ENCODE data around the gene COLEC11. TPM values are rescaled to one million over a fixed set of nuclear protein-coding genes. Genes with fewer than 3 reads are reported as not detected.

The COLEC11 gene
- total and polyA plus RNA-seq, 9 of the 15 experiments (the other 6 are each of a cell fraction or from before 2014, with no cell fraction given) = 0.32 to 4.3 (median 1.8) TPM

DNA sequence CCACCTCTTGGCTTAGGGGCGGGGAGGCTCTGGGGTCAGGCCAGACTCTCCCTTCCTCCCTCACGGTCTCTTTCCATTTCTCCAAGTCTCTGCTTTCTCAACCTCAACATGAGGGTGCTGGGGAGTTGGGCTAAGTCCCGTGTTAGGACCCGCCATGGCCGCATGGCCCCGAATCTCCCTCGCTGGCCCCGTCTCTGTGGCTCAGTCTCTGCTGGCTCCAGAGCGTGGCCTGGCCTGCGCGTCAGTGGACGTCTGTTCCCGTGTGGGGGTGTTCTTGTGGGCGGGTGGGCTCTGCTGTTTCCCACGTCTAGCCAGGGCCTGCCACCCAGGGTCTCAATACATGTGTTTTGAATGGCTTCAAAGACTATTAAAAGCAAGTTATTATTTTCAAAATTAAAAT is 75.5 kb downstream of the COLEC11 start (continued):
- TF ChIP-seq, protein P1, sequence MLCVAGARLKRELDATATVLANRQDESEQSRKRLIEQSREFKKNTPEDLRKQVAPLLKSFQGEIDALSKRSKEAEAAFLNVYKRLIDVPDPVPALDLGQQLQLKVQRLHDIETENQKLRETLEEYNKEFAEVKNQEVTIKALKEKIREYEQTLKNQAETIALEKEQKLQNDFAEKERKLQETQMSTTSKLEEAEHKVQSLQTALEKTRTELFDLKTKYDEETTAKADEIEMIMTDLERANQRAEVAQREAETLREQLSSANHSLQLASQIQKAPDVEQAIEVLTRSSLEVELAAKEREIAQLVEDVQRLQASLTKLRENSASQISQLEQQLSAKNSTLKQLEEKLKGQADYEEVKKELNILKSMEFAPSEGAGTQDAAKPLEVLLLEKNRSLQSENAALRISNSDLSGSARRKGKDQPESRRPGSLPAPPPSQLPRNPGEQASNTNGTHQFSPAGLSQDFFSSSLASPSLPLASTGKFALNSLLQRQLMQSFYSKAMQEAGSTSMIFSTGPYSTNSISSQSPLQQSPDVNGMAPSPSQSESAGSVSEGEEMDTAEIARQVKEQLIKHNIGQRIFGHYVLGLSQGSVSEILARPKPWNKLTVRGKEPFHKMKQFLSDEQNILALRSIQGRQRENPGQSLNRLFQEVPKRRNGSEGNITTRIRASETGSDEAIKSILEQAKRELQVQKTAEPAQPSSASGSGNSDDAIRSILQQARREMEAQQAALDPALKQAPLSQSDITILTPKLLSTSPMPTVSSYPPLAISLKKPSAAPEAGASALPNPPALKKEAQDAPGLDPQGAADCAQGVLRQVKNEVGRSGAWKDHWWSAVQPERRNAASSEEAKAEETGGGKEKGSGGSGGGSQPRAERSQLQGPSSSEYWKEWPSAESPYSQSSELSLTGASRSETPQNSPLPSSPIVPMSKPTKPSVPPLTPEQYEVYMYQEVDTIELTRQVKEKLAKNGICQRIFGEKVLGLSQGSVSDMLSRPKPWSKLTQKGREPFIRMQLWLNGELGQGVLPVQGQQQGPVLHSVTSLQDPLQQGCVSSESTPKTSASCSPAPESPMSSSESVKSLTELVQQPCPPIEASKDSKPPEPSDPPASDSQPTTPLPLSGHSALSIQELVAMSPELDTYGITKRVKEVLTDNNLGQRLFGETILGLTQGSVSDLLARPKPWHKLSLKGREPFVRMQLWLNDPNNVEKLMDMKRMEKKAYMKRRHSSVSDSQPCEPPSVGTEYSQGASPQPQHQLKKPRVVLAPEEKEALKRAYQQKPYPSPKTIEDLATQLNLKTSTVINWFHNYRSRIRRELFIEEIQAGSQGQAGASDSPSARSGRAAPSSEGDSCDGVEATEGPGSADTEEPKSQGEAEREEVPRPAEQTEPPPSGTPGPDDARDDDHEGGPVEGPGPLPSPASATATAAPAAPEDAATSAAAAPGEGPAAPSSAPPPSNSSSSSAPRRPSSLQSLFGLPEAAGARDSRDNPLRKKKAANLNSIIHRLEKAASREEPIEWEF (CRISPR knock-in tag; IDR thresholded peaks at IDR 0.05) = no peak
- TF ChIP-seq HEY1 (CRISPR knock-in tag; IDR thresholded peaks at IDR 0.05; ENCODE audit: borderline replicate concordance) = no peak
- TF ChIP-seq, protein P2, sequence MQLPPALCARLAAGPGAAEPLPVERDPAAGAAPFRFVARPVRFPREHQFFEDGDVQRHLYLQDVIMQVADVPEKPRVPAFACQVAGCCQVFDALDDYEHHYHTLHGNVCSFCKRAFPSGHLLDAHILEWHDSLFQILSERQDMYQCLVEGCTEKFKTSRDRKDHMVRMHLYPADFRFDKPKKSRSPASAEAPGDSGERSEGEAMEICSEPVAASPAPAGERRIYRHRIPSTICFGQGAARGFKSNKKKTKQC (CRISPR knock-in tag; IDR thresholded peaks at IDR 0.05) = no peak
- TF ChIP-seq, protein P3, sequence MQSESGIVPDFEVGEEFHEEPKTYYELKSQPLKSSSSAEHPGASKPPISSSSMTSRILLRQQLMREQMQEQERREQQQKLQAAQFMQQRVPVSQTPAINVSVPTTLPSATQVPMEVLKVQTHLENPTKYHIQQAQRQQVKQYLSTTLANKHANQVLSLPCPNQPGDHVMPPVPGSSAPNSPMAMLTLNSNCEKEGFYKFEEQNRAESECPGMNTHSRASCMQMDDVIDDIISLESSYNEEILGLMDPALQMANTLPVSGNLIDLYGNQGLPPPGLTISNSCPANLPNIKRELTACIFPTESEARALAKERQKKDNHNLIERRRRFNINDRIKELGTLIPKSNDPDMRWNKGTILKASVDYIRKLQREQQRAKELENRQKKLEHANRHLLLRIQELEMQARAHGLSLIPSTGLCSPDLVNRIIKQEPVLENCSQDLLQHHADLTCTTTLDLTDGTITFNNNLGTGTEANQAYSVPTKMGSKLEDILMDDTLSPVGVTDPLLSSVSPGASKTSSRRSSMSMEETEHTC (IDR thresholded peaks at IDR 0.05) = no peak
- no peak for TF ChIP-seq THRAP3 (IDR thresholded peaks at IDR 0.05; ENCODE audit: borderline replicate concordance)
- TF ChIP-seq, protein P4, sequence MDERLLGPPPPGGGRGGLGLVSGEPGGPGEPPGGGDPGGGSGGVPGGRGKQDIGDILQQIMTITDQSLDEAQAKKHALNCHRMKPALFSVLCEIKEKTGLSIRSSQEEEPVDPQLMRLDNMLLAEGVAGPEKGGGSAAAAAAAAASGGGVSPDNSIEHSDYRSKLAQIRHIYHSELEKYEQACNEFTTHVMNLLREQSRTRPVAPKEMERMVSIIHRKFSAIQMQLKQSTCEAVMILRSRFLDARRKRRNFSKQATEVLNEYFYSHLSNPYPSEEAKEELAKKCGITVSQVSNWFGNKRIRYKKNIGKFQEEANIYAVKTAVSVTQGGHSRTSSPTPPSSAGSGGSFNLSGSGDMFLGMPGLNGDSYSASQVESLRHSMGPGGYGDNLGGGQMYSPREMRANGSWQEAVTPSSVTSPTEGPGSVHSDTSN (CRISPR knock-in tag; IDR thresholded peaks at IDR 0.05; ENCODE audit: low read depth) = no peak
- TF ChIP-seq, protein P4 (tag; conservative IDR thresholded peaks at IDR 0.05; ENCODE audit: low read depth) = no peak
- no peak for TF ChIP-seq TRIM24 (IDR thresholded peaks at IDR 0.05)
- no peak for TF ChIP-seq SRSF1 (IDR thresholded peaks at IDR 0.05; ENCODE audit: low read depth, low read length)
